Lung (tissue), 12 donors: Measurements from ENCODE around the gene DAZAP1. TPM values are rescaled to one million over a fixed set of nuclear protein-coding genes. Genes with fewer than 3 reads are reported as not detected.

Source experiments
- ATAC-seq: fragments of 200-7000 bp; cut with Tn5 transposase; one replicate; pipeline ENCODE4 v1.9.1; 2020; ENCODE audit warnings: moderate number of reproducible peaks; ENCODE audit not compliant: insufficient read depth, low FRiP score
- DNase-seq, 3 donors: peaks; one replicate each; pipeline ENCODE4 v3.0.0-alpha.2; 2013 to 2017
- H3K27ac ChIP-seq, 2 donors: one replicate each; pipeline ENCODE4 v1.5.1; 2013; ENCODE audit warnings: mild to moderate bottlenecking in 2 of 2, moderate library complexity in 2 of 2, control low read depth in 1 of 2, inconsistent platforms in 1 of 2, low read depth in 1 of 2, low read length in 1 of 2
- H3K27me3 ChIP-seq, 3 donors: one replicate each; pipeline ENCODE4 v1.5.1; 2013; ENCODE audit warnings: low read length in 2 of 3; ENCODE audit not compliant: control insufficient read depth in 3 of 3, insufficient read depth in 3 of 3
- H3K36me3 ChIP-seq, 4 donors: one replicate each; pipeline ENCODE4 v1.5.1; 2013; ENCODE audit warnings: low read length in 4 of 4, mild to moderate bottlenecking in 1 of 4, moderate library complexity in 1 of 4; ENCODE audit not compliant: control insufficient read depth in 4 of 4, insufficient read depth in 4 of 4
- H3K4me1 ChIP-seq, 5 donors: one replicate each; pipeline ENCODE4 v1.5.1; 2013; ENCODE audit warnings: low read length in 5 of 5, mild to moderate bottlenecking in 2 of 5, moderate library complexity in 1 of 5; ENCODE audit not compliant: control insufficient read depth in 5 of 5, insufficient read depth in 5 of 5
- H3K4me3 ChIP-seq: one replicate; pipeline ENCODE4 v1.5.1; 2013; ENCODE audit warnings: mild to moderate bottlenecking, control low read depth, moderate library complexity
- H3K9ac ChIP-seq, 2 donors: one replicate each; pipeline ENCODE4 v1.5.1; 2013; ENCODE audit warnings: low read length in 2 of 2, control low read depth in 1 of 2; ENCODE audit not compliant: insufficient read depth in 1 of 2
- H3K9me3 ChIP-seq, 4 donors: one replicate each; pipeline ENCODE4 v1.5.1; 2013; ENCODE audit warnings: low read length in 3 of 4, mild to moderate bottlenecking in 1 of 4, moderate library complexity in 1 of 4; ENCODE audit not compliant: control insufficient read depth in 4 of 4, insufficient read depth in 3 of 4
- WGBS, 2 donors: extraction: QIAGEN DNeasy Blood & Tissue Kit; methylation state at CpG; one replicate each; pipeline ENCODE4 v1.1.7; 2013; 5-methylcytosine and 5-hydroxymethylcytosine counted together
- polyA plus RNA-seq, 2 donors: library from polyadenylated mRNA; stranded (reverse); fragments of 200-250 nt; gene quantifications; one replicate each; pipeline ENCODE4 v1.2.1, GENCODE V29; 2013
- total RNA-seq, 2 donors: library from RNA; depleted of rRNA in 1 of 2; stranded (reverse); fragments of >200 nt in 1 of 2; gene quantifications; one replicate each; pipeline ENCODE4 v1.2.1, GENCODE V29; 2014 to 2021
- TF ChIP-seq, protein P1 (sequence below): IDR thresholded peaks from 2 replicates; pipeline ENCODE4 v1.5.1; 2012; ENCODE audit warnings: mild to moderate bottlenecking; ENCODE audit errors: control extremely low read depth, extremely low read depth
- donor health status: control.
- donor health status: control.
- donor health status: Bipolar disorder and iron deficiency.
- donor health status: healthy.
- donor health status: DM: yes; HTN: yes; CAD: no.

Gene DAZAP1
- total and polyA plus RNA-seq, 4 donors: 61.4 to 125 (median 80.1) TPM

- peaks cover 0 to 2% (median 0%) of the 10 kb centered on the region in 5 donors for H3K4me1 ChIP-seq
- no peak overlapping the region for H3K4me3 ChIP-seq
- no peak overlapping the region for H3K9ac ChIP-seq
- 91 to 95% methylated on average over 17 of the region's 17 CpGs for WGBS, 2 donors
- no peak overlapping the region for H3K27ac ChIP-seq
- H3K36me3 ChIP-seq: peaks cover 0 to 49% (median 14%) of the 10 kb centered on the region in 4 donors
- DNase-seq: no peak
- H3K9me3 ChIP-seq: peaks cover 0 to 3% (median 0%) of the 10 kb centered on the region in 4 donors
- TF ChIP-seq, protein P1, sequence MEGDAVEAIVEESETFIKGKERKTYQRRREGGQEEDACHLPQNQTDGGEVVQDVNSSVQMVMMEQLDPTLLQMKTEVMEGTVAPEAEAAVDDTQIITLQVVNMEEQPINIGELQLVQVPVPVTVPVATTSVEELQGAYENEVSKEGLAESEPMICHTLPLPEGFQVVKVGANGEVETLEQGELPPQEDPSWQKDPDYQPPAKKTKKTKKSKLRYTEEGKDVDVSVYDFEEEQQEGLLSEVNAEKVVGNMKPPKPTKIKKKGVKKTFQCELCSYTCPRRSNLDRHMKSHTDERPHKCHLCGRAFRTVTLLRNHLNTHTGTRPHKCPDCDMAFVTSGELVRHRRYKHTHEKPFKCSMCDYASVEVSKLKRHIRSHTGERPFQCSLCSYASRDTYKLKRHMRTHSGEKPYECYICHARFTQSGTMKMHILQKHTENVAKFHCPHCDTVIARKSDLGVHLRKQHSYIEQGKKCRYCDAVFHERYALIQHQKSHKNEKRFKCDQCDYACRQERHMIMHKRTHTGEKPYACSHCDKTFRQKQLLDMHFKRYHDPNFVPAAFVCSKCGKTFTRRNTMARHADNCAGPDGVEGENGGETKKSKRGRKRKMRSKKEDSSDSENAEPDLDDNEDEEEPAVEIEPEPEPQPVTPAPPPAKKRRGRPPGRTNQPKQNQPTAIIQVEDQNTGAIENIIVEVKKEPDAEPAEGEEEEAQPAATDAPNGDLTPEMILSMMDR: no peak
- no peak for ATAC-seq
- no peaks in the 10 kb centered on the region for H3K27me3 ChIP-seq
Measured at GRCh38 chr19:1393841-1394240, 13.5 kb upstream of the DAZAP1 start.

- peaks cover 0 to 2% (median 0%) of the 10 kb centered on the region in 5 donors for H3K4me1 ChIP-seq
- no peak overlapping the region for H3K27ac ChIP-seq
- H3K36me3 ChIP-seq: peaks cover 0 to 42% (median 8%) of the 10 kb centered on the region in 4 donors
- WGBS, 2 donors: 83 to 86% methylated on average over 39 to 43 of the region's 43 CpGs
- H3K9ac ChIP-seq: no peak overlapping the region
- TF ChIP-seq, protein P1: no peak
- no peaks in the 10 kb centered on the region for H3K9me3 ChIP-seq
- no peak for DNase-seq
- ATAC-seq: no peak
- H3K27me3 ChIP-seq: no peaks in the 10 kb centered on the region
- H3K4me3 ChIP-seq: no peak overlapping the region
Measured at GRCh38 chr19:1394252-1395193, 12.9 kb upstream of the DAZAP1 start.

DNA sequence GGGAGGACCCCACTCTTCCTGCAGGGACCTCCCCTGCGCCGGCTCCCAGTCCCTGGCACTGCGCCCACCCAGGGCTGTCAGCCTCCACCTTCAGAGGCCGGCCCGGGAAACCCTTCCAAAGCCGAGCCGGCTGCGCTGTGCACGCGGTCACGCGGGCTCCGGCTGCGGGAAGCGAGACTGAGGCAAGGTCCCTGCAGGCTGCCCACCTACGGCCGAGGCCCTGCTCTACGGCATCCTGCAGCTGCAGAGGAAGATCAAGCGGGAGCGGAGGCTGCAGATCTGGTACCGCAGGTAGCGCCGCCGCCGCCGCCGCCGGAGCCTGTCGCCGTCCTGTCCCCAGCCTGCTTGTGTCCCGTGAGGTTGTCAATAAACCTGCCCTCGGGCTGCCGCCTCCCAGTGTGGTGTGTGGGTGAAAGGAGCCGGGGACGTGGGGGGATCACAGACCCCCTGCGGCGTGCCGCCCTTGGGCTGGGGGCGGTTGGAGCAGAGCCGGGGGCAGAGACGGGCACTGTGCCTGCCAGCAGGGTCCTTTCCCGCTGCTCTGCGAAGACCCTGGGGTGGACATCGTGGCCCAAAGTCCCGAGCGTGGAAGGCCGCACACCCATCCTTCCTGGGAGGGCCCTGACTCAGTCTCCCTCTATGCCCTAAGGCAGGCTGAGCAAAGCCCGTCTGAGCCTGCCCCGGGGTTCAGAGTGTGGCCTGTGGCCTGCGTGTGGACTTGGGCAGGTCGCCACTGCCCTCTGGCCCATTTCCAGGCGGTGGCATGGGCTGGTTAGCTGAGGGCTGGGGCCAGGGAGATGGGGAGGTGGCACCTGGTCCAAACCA, 12.0 kb upstream of the DAZAP1 start:
- Histone ChIP-seq H3K9ac (no peak overlapping the region), H3K27me3 (peaks cover 0 to 5% (median 0%) of the 10 kb centered on the region in 3 donors), H3K9me3 (no peaks in the 10 kb centered on the region), H3K27ac (no peak overlapping the region), H3K36me3 (peaks cover 0 to 37% (median 7%) of the 10 kb centered on the region in 4 donors), H3K4me1 (peaks cover 0 to 5% (median 0%) of the 10 kb centered on the region in 5 donors), H3K4me3 (no peak overlapping the region)
- no peak for DNase-seq
- no peak for ATAC-seq
- TF ChIP-seq, protein P1: no peak
- 88 to 91% methylated on average over 52 of the region's 52 CpGs for WGBS, 2 donors
